ENCODE measurements around the gene RHEX.
A peak's percentile ranks its signal among the peaks of the same experiment; 100 is the strongest.
"Not testable (repeated sequence)": the region's sequence is repeated elsewhere in the genome, so short reads cannot be mapped to it uniquely, and the experiment has no call there.

The RHEX gene

DNA sequence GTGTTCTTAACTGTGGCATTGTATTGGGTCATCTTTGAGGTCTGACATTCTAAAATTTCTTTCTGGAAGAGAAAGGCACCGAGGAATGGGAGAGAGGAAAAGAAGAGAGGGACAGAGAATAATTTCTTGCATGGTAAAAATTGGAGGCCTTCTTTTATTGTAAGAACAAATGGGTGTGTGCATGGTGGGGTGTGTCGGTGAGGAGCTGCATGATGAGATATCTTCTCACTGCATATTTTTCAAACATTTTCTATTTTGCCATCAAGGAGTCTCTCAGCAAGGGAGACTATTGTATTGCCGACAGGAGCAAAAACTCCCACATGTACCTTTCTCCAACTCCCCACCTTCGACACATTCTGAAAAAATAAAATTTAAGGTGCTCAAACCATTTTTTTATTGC, 22.8 kb upstream of the RHEX start:
- DNase-seq (ENCODE audit: low spot score): no peak

DNA sequence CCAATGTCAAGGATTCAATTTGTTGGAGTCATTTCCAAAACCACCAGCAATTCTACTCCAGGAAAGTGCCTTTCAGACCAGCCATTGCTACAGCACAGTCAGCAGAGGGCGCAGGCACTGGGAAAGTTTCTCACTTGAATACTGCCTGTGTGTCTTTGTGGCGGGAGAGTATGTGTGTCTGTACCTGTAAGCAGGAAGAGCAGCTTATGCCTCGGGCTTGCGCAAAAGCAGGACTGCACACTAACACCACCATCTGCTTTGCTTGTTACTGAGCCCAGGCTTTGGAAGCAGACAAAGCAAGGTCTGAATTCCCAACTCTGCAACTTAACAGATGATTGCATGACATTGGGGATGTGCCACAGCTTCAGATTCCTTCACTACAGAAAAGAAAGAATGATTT, 22.3 kb upstream of the RHEX start:
- peak; percentile 55 for DNase-seq (ENCODE audit: low spot score)

DNA sequence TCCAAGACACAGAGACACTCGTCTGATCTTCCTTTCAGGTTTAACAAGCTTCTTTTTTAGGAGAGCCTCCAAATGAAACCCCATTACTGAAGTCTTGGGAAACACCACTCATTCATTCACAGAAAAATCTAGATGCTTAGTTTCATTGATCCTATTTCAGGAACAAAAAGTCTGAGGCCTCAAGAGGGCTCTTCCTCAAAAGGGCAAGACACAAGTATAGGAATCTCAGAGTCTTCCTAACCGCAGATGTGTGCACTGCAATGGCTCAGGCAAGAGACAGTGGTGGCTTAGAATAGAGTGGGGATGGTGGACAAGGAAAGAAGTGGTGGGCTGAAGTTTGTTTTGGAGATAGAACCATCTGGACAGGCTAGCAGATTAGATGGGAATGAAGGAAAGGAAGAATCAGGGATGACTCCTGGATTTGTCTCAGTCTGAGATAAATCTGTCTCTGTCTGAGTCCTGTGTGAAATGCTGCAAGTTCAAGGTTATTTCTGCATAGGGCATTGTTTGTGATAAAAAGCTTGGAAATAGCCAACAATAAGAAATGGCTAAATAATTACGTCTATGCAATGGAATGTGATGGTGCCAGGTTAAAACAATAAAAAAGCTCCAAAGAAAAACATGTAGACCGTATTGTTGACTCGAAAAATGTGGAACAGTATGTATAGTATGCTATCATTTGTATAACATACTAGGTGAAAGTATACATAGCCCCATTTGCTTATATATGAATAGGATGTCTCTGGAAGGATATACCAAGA, 20.4 kb upstream of the RHEX start:
- DNase-seq (ENCODE audit: low spot score): no peak

DNA sequence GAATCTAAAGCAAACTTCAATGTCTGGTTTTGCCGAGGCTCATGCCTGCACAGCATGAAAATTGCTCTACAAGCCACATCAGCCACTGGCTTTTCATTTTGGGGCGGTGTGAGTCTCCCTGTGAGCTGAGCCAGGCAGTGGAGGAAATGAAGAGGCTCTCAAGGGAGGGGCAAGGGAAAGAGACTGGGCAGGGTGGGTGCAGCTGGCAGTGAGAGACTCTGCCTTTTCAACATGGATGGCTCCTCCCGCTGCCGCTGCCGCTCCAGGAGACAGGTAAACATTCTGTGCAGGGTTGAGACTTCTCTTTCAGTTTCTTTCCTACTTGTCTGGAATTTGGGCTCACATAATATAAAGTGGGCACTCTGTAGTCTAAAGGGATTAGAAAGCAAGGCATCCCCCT, 17.9 kb upstream of the RHEX start:
- no peak for DNase-seq (ENCODE audit: low spot score)

DNA sequence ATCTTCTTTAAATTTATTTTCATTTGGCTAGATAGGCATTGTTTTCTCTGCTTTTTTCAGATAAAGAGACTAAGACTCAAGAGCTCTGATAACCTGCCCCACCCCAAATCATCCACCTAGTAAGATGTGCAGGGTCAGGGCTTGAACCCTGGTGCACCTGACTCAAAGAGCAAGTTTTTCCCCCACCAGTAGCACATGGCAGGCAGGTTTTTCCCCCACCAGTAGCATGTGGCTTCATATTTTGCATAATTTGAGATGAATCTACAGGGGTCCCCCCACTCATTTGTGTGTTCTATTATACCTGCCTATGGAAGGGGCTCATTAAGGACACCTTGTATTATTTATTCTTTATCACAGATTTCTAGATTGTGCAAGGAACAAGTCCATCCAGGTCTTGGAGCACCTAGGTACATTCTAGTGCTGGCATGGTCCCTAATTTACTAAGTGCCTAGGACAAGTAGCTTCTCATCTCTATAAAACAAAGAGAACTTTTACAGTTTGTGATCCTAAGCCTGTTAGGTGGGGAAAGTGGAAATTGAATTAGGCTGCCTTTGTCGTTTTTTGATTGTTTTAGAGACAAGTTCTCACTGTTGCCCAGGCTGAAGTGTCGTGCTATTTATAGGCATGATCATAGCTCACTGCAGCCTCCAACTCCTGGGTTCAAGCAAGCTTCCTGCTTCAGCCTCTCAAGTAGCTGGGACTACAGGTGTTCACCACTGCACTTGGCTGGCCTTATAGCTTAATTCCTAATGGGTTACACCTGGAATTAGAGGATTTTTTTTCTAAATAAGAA, 16.1 kb upstream of the RHEX start:
- no peak for DNase-seq (ENCODE audit: low spot score)

DNA sequence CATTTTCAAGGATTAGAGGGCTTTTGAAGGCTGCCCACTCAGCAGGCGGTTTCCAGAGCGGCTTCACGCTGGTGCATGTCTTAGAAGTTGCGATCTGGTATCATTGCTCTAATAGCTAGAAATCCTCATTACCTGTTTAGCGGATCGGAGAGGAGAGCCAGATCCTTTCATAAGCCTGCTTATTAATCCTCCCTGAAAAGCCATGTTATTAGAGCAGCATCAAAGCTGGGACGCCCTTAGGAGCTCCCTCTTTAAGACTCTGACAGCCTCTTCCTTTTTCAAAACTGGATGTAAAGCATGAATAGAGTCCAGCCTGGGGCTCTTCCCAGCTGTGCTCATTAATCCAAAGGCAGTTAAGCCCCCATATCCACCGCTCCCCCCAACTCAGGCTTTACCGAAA, 15.4 kb upstream of the RHEX start:
- no peak for DNase-seq (ENCODE audit: low spot score)

DNA sequence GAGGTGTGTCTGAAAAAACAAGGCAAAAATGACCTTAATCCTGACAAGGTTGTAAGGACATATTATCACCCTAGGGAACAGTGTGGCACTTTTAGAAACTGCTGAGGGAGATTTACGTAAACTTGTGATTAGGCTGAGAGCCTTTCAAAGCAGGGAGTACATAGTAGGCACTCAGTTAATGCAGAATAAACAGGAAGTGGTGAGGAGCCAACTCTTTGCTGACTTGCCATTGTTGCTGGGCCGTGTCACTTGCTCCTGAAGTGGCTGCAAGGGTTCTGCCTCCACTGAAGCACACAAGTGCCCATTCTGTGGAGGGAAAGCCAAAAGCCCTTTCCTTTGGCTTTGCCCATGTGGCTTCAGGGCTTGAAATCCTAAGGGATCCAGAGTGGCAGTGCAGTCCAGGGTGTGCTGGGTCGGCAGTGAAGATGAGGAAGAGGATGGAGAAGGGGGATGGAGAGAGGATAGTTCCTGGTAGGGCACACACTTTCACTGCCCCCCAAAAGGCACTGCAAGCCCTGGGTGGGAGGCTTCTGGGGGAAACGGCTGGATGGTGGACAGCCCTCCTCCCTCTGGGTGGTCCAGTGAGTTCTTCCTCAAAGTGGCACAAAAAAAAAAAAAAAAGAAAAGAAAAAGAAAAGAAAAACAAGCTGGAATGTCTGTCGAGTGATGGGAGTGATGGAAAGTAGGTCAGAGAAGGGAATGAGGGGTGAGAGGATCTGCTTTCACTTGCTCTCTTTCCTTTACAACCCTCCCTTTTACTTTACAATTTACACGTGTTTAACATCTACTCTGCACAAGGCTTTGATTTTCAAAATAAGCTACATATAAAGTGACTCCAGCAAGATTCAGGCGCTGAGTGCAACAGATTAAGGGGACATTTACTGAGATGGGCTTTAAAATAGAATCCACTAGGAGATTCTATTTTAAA, 13.7 kb upstream of the RHEX start:
- no peak for DNase-seq (ENCODE audit: low spot score)

DNA sequence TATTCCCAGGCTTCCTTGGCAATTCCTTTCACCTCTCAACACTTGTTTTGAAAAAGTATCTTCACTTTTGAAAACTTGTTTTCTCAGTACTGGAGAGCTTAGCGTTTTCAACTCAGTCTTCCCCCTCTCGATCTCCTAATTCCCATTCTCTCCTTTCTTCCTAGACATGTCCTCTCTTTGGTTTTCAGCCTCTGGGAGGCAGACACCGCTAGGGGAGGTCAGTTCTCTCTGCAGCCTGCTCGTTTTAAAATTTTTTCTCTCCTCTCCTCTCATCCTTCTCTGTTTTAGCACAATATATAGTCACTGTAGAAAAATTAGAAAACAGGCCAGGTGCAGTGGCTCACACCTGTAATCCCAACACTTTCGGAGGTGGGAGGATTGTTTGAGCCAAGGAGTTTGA, 12.6 kb upstream of the RHEX start:
- DNase-seq (ENCODE audit: low spot score): no peak

DNA sequence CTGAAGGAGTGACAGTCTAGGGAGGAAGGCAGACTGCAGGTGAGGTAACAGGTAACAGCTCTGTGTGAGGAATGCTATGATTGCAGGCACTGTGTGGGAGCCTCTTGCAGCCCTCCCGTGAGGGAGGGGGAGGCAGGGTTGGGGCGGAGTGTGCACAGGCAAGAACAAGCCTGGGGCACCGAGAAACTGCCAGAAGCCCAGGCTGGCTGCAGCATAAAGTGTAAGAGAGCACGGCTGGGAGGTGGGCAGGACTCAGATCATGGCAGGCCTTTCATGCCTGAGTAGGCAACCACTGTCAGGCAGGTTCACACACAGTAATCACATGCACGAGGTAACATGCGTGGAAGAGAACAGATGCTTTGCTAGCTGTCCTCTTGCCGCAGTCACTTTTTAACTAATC, 11.3 kb upstream of the RHEX start:
- DNase-seq (ENCODE audit: low spot score): no peak

DNA sequence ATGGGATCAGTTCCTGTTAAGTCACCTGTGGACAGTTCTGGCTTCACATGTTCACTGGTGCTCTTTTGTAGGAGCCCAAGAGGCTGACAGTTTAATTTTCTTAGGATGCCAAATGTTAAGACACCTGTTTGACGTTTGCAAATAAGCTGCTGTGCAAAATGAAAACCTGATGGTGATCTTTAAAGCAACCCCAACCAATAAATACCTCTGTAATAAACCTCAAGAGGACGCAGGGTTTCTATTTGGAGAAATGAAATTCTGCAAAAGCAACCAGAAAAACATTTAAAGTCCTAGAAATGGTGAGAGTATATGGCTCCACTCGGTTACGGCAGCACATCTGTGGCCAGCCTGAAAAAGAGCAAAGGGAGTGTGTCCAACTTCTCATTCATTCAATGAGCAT, 5.7 kb upstream of the RHEX start:
- no peak for DNase-seq (ENCODE audit: low spot score)

DNA sequence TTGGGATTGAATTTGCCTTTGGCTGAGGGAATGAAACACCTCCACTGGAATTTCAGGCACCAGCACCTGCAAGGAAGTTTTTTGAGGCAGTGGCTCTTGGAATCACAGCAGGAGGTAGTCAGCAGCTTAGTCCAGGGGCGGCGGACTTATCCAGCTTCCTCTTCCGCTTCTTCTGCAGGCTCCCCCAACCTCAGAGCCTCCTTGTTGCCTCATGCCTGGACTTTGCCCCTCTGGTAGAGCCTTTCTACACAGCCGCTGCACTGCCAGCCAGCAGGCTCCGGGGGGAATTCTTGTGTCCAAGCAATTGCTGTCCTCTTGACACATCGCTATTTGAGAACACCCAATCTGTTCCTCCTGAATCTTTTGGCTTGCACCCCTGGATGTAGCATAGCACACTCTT, 4.4 kb upstream of the RHEX start:
- DNase-seq (ENCODE audit: low spot score): no peak

DNA sequence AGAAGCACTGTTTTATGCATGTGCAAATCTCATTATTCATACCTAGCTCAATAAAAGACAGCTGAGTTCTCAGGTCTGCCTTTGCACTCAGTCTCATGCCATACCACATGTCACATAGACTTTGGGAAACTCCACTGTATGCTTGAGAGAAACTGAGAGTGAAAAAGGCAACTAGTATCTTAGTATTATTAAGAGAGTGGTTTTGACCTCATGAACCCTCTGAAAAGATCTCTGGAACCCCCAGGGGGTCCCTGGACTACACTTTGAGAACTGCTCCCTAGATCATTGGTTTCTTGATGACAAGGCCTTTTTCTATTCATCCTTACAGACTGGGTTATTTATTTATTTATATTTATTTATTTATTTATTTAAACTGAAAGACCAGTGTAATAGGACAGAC, 3.7 kb upstream of the RHEX start:
- no peak for DNase-seq (ENCODE audit: low spot score)

DNA sequence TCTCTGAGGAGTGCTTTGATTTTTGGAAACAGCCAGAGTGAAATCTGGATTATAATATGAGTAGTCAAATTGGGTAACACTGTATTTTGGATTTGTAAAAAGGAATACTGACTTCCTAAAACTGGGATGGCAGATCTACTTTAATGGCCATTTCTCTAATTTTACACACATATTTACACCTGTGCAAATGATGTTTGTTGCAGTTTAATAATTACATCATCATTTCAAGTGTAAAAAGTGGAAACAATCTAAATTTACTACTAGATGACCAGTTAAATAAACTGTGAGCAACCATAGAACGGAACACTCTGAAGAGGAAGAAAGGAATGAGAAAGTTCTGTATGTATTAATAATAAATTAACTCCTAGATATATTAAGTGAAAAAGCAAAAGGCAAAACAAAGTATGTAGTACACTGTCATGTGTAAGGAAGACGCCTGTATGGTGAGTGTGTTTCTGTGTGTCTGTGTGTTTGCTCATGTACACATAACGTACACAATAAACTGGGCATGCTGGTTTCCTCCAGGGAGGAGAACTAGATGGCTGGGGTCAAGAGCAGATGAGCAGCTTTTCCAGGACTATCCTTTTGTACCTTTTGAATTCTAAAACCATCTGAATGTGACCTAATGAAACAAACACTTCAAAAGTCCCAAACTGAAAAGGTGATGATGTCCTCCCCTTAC, 2.9 kb upstream of the RHEX start:
- DNase-seq (ENCODE audit: low spot score): no peak

DNA sequence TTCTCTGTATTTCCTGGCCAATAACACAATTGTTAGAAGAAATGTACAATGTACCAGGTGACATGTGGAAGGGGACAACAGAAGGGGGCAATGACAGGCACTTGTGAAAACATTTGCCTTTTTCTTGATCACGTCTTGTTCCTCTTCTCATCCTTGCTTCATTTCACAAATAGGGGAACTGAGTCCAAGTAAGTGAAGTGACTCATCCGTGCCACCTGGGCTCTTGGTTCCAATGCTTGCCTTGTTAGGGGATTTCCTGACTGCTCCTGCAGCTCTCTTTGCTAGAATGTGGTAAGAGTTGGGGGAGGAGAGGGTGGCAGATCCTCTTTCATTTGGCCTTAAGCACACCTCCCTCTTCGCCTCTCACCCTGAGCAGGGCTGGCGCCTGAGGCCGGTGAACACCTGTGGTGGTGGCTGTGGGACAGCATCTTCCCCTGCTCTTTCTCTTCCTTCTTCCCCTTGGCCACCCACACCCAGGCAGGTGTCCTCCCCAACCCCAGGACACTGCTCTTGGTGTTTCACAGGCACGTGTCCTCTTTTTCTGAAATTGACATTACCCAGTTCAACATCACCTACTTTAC, 2.2 kb upstream of the RHEX start:
- no peak for DNase-seq (ENCODE audit: low spot score)

DNA sequence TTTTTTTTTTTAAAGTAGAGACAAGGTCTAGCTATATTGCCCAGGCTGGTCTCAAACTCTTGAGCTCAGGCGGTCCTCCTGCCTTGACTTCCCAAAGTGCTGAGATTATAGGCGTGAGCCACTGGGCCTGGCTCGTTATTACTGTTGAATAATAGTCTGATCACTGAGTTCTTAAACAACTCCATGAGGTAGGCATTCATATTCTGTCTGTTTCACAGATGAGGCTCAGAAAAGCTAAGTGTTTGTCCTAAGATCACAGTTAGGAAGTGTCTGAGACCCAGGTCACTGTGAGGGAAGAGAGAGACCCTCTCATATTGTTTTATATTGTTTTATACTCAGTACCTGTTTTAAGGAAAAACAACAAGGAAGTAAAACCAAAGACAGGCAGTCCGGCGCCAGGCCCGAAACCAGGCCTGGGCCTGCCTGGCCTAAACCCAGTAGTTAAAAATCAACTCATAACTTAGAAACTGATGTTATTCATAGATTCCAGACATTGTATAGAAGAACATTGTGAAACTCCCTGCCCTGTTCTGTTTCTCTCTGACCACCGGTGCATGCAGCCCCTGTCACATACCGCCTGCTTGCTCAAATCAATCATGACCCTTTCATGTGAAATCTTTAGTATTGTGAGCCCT, 625 bp upstream of the RHEX start:
- DNase-seq (ENCODE audit: low spot score): not testable (repeated sequence)

GRCh38 chr1:206053616-206054015, 643 bp downstream of the RHEX start:
- not testable (repeated sequence) for DNase-seq (ENCODE audit: low spot score)

DNA sequence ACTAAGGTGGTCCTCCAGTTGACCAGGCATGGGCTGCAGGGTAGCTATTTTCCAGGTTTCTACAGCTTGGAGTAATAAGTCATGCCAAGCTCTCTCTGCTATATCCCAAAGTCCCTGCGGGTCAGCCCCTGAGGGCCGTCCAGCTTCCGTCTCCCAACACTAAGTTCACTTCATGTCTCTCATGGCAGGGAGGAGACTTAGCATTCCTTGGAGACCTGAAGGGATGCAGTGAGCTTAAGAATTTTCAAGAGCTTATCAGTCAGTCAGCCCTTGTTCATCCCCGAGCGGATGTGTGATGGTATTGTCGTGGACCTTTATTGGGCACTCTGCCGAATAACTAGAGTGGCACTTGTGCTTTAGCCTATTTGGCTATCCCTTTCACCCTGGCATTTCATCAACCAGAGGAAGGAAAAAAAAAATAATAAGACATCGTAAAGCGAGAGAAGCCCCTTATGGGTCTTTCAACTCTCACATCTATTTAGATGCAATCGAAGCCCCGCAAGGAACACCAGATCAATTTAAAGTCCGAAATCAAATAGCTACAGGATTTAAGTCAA, 2.2 kb downstream of the RHEX start:
- DNase-seq (ENCODE audit: low spot score): not testable (repeated sequence)

GRCh38 chr1:206055639-206056323, 2.8 kb downstream of the RHEX start:
- not testable (repeated sequence) for DNase-seq (ENCODE audit: low spot score)

DNA sequence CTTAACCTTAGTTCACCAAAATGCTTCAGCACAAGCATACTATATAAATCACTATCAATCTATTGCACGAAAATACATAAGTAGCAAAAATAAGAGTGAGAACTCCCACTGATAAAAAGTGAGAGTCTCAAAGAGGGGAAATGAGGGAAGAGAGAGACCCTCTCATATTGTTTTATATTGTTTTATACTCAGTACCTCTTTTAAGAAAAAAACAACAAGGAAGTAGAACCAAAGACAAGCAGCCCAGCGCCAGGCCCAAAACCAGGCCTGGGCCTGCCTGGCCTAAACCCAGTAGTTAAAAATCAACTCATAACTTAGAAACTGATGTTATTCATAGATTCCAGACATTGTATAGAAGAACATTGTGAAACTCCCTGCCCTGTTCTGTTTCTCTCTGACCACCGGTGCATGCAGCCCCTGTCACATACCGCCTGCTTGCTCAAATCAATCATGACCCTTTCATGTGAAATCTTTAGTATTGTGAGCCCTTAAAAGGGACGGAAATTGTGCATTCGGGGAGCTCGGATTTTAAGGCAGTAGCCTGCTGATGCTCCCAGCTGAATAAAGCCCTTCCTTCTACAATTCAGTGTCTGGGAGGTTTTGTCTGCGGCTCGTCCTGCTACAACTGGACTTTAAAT, 5.4 kb downstream of the RHEX start:
- not testable (repeated sequence) for DNase-seq (ENCODE audit: low spot score)

Data from SK-N-DZ (cell line).